ENCODE results near the gene RPRD1B. TPM values are rescaled to one million over a fixed set of nuclear protein-coding genes. Genes with fewer than 3 reads are reported as not detected.

Gene RPRD1B
- total and polyA plus RNA-seq, 2 of the 8 experiments (the other 6 are each of a cell fraction or from before 2014, with no cell fraction given) = 10.3 to 20.9 TPM

- 89% methylated on average over 4 of the region's 4 CpGs; no CpG with 5 or more reads in 1 of the 2 experiments for WGBS, 2 experiments (ENCODE audit: extremely low coverage in 1 of 2, insufficient coverage in 1 of 2, insufficient read length in 1 of 2, insufficient replicate concordance in 2 of 2, low coverage in 1 of 2, low lambda C conversion rate in 2 of 2, missing lambda C conversion rate in 1 of 2)
- Histone ChIP-seq H2BK120ac (replicated peaks; ENCODE audit: low read depth, low read length) (no peak overlapping the region), H3K9me3 (ENCODE audit: insufficient read depth in 2 of 2, low read depth in 1 of 2, low read length in 1 of 2) (no peaks in the 10 kb centered on the region), H3K18ac (ENCODE audit: extremely low read depth, low read length) (no peak overlapping the region), H2BK12ac (ENCODE audit: low read depth, low read length) (no peak overlapping the region), H3K4me2 (ENCODE audit: insufficient read depth in 1 of 2, low read depth in 2 of 2, low read length in 2 of 2) (no peak overlapping the region), H3K9ac (replicated peaks in 1 of 4; ENCODE audit: extremely low read depth in 1 of 4, low read depth in 3 of 4, low read length in 3 of 4) (no peak overlapping the region), H3K56ac (replicated peaks; ENCODE audit: insufficient read length, low read depth, low read length) (no peak overlapping the region), H3K23ac (ENCODE audit: insufficient read length) (no peak overlapping the region), H3K27ac (ENCODE audit: low read depth, low read length) (no peak overlapping the region), H3K4me1 (replicated peaks in 1 of 4; ENCODE audit: control insufficient read depth in 3 of 4, insufficient read depth in 4 of 4, low read length in 3 of 4) (no peaks in the 10 kb centered on the region; a peak in 2 of 7 replicates), H4K8ac (ENCODE audit: extremely low read depth, insufficient read depth, low read length) (no peak overlapping the region), H2BK15ac (ENCODE audit: low read length) (no peak overlapping the region), H3K4ac (replicated peaks; ENCODE audit: insufficient read length, low read depth, low read length) (no peak overlapping the region), H3K4me3 (ENCODE audit: extremely low read depth in 1 of 4, insufficient read depth in 2 of 4, low read depth in 3 of 4, low read length in 4 of 4) (no peak overlapping the region), H3K27me3 (replicated peaks in 1 of 4; ENCODE audit: control insufficient read depth in 3 of 4, extremely low read depth in 1 of 4, insufficient read depth in 3 of 4, low read length in 3 of 4) (no peaks in the 10 kb centered on the region), H3K23me2 (ENCODE audit: low read depth, low read length) (no peaks in the 10 kb centered on the region), H3K79me1 (ENCODE audit: low read depth, low read length) (no peaks in the 10 kb centered on the region), H4K20me1 (replicated peaks in 1 of 2; ENCODE audit: control insufficient read depth in 1 of 2, insufficient read depth in 2 of 2, low read length in 2 of 2) (peaks cover 3 to 10% of the 10 kb centered on the region in 2 experiments), H2BK20ac (ENCODE audit: low read length) (no peak overlapping the region), H3K36me3 (ENCODE audit: control insufficient read depth in 2 of 4, insufficient read depth in 4 of 4, low read length in 3 of 4) (peaks cover 4 to 45% (median 20%) of the 10 kb centered on the region in 4 experiments; a peak in 7 of 8 replicates), H2AK5ac (ENCODE audit: low read depth, low read length) (no peak overlapping the region), H3K79me2 (ENCODE audit: control insufficient read depth in 1 of 2, insufficient read depth in 2 of 2, low read length in 2 of 2) (no peaks in the 10 kb centered on the region), H3K14ac (ENCODE audit: insufficient read length) (no peak overlapping the region), H4K91ac (replicated peaks; ENCODE audit: insufficient read length, low read length) (no peak overlapping the region), H2BK5ac (ENCODE audit: low read depth, low read length) (no peak overlapping the region), H2AFZ (ENCODE audit: low read length) (no peak overlapping the region), H4K5ac (ENCODE audit: insufficient read length, low read depth, low read length) (no peak overlapping the region)
- CTCF ChIA-PET (ENCODE audit: partially characterized antibody) = interaction anchor here (0.7 to 5.3 kb wide), 15 partner anchors 8 to 426 kb away, joined by 3 to 32 read pairs (median 6); partner anchors contain the start of gene VSTM2L
- POLR2A ChIA-PET (ENCODE audit: partially characterized antibody) = interaction anchor here (0.7 to 1.2 kb wide), 2 partner anchors 55 to 76 kb away, joined by 3 read pairs; no protein-coding TSS in a partner anchor
- FAIRE-seq = no peak
- no peak for DNase-seq (ENCODE audit: low read depth in 1 of 2, low spot score in 2 of 2)
- no peak for TF ChIP-seq RBBP5 (IDR thresholded peaks at IDR 0.05; ENCODE audit: borderline replicate concordance, low read depth, low read length)
Observed at GRCh38 chr20:37991157-37991866, 42.2 kb upstream of the RPRD1B start.
